Gastroesophageal sphincter (tissue), 3 donors: ENCODE measurements around the gene SCUBE3.

ENCODE experiments used
- CTCF ChIP-seq, 4 experiments: fragments of 200-600 bp in 2 of 4; fragments of 450-650 bp in 2 of 4; sonication (generic) in 1 of 4; IDR thresholded peaks; one replicate each; pipeline ENCODE4 v1.5.1; 2017 to 2019; ENCODE audit warnings: antibody characterized with exemption in 4 of 4, mild to moderate bottlenecking in 2 of 4, moderate library complexity in 2 of 4
- EP300 ChIP-seq: sonication (generic); formaldehyde crosslinking; IDR thresholded peaks from one replicate; pipeline ENCODE4 v1.6.1; 2017; ENCODE audit warnings: antibody characterized with exemption, mild to moderate bottlenecking
- POLR2A ChIP-seq, 2 donors: fragments of 450-650 bp; IDR thresholded peaks; one replicate each; pipeline ENCODE4 v1.6.1; 2017; ENCODE audit warnings: antibody characterized with exemption in 2 of 2, mild to moderate bottlenecking in 2 of 2, moderate library complexity in 1 of 2
- POLR2AphosphoS5 ChIP-seq: sonication (generic); formaldehyde crosslinking; IDR thresholded peaks from one replicate; pipeline ENCODE4 v1.6.1; 2017; ENCODE audit warnings: antibody characterized with exemption

GRCh38 chr6:35299674-35300073, 85.9 kb downstream of the SCUBE3 start:
- TF ChIP-seq CTCF (IDR thresholded peaks at IDR 0.05) (no peak), POLR2A (IDR thresholded peaks at IDR 0.05) (no peak), EP300 (no peak), POLR2AphosphoS5 (no peak)
